ENCODE measurements around the gene WDR27. TPM values are rescaled to one million over a fixed set of nuclear protein-coding genes. Genes with fewer than 3 reads are reported as not detected.

WDR27 gene
- total and polyA plus RNA-seq, 2 donors from 2014 or later: 12.3 to 45.0 TPM

- no peak for FAIRE-seq
- no peaks in the 10 kb centered on the region for H3K27me3 ChIP-seq (ENCODE audit: control insufficient read depth, insufficient read depth, low read length)
- H3K36me3 ChIP-seq (ENCODE audit: control insufficient read depth in 2 of 3, insufficient read depth in 3 of 3, low read length in 3 of 3): peaks cover 0 to 12% (median 3%) of the 10 kb centered on the region in 3 donors
- intact Hi-C loops (cut with DNase I): no loop called here
- H3K4me3 ChIP-seq (ENCODE audit: low read length in 3 of 3): no peak overlapping the region
- H3K4me1 ChIP-seq (ENCODE audit: control insufficient read depth in 2 of 3, insufficient read depth in 2 of 3, low read depth in 1 of 3, low read length in 3 of 3): peaks cover 0 to 5% (median 5%) of the 10 kb centered on the region in 3 donors
- no peak for TF ChIP-seq CTCF (IDR thresholded peaks at IDR 0.05; ENCODE audit: borderline replicate concordance, extremely low read depth, insufficient read depth)
- DNase-seq: no peak
- no peak overlapping the region for H3K9ac ChIP-seq (ENCODE audit: low read length in 3 of 3)
- no peaks in the 10 kb centered on the region for H3K9me3 ChIP-seq (ENCODE audit: control insufficient read depth in 2 of 3, insufficient read depth in 1 of 3, low read length in 3 of 3)
- no peak overlapping the region for H3K27ac ChIP-seq (ENCODE audit: low read depth in 2 of 2, low read length in 2 of 2)
These were observed 26.8 kb downstream of the WDR27 start for GRCh38 chr6:169675011-169675410.

- DNase-seq (no peak), FAIRE-seq (no peak)
- TF ChIP-seq CTCF (IDR thresholded peaks at IDR 0.05; ENCODE audit: borderline replicate concordance, extremely low read depth, insufficient read depth): no peak
- intact Hi-C loops (cut with DNase I): no loop called here
- H3K36me3 ChIP-seq (ENCODE audit: control insufficient read depth in 2 of 3, insufficient read depth in 3 of 3, low read length in 3 of 3): peaks cover 0 to 17% (median 8%) of the 10 kb centered on the region in 3 donors
- no peaks in the 10 kb centered on the region for H3K4me1 ChIP-seq (ENCODE audit: control insufficient read depth in 2 of 3, insufficient read depth in 2 of 3, low read depth in 1 of 3, low read length in 3 of 3)
- no peak overlapping the region for H3K27ac ChIP-seq (ENCODE audit: low read depth in 2 of 2, low read length in 2 of 2)
- no peaks in the 10 kb centered on the region for H3K9me3 ChIP-seq (ENCODE audit: control insufficient read depth in 2 of 3, insufficient read depth in 1 of 3, low read length in 3 of 3)
- H3K9ac ChIP-seq (ENCODE audit: low read length in 3 of 3): no peak overlapping the region
- H3K4me3 ChIP-seq (ENCODE audit: low read length in 3 of 3): no peak overlapping the region
- H3K27me3 ChIP-seq (ENCODE audit: control insufficient read depth, insufficient read depth, low read length): no peaks in the 10 kb centered on the region
These were observed 30.3 kb downstream of the WDR27 start for GRCh38 chr6:169671563-169671962.

GRCh38 chr6:169669889-169670288 is 31.9 kb downstream of the WDR27 start:
- H3K27ac ChIP-seq (ENCODE audit: low read depth in 2 of 2, low read length in 2 of 2): peak overlapping the region in 1 of 2 donors; percentile 61
- H3K4me1 ChIP-seq (ENCODE audit: control insufficient read depth in 2 of 3, insufficient read depth in 2 of 3, low read depth in 1 of 3, low read length in 3 of 3): no peaks in the 10 kb centered on the region
- no peak overlapping the region for H3K4me3 ChIP-seq (ENCODE audit: low read length in 3 of 3)
- FAIRE-seq (no peak), DNase-seq (peak in 1 of 5 donors; percentile 29)
- peaks cover 0 to 20% (median 8%) of the 10 kb centered on the region in 3 donors for H3K36me3 ChIP-seq (ENCODE audit: control insufficient read depth in 2 of 3, insufficient read depth in 3 of 3, low read length in 3 of 3)
- H3K27me3 ChIP-seq (ENCODE audit: control insufficient read depth, insufficient read depth, low read length): no peaks in the 10 kb centered on the region
- intact Hi-C loops (cut with DNase I): no loop called here
- H3K9ac ChIP-seq (ENCODE audit: low read length in 3 of 3): no peak overlapping the region
- H3K9me3 ChIP-seq (ENCODE audit: control insufficient read depth in 2 of 3, insufficient read depth in 1 of 3, low read length in 3 of 3): no peaks in the 10 kb centered on the region
- no peak for TF ChIP-seq CTCF (IDR thresholded peaks at IDR 0.05; ENCODE audit: borderline replicate concordance, extremely low read depth, insufficient read depth)

GRCh38 chr6:169669147-169669546 is 32.7 kb downstream of the WDR27 start:
- no peak for DNase-seq
- H3K4me3 ChIP-seq (ENCODE audit: low read length in 3 of 3): no peak overlapping the region
- FAIRE-seq: no peak
- peak overlapping the region in 1 of 2 donors; percentile 61 for H3K27ac ChIP-seq (ENCODE audit: low read depth in 2 of 2, low read length in 2 of 2)
- no peak overlapping the region for H3K9ac ChIP-seq (ENCODE audit: low read length in 3 of 3)
- TF ChIP-seq CTCF (IDR thresholded peaks at IDR 0.05; ENCODE audit: borderline replicate concordance, extremely low read depth, insufficient read depth): no peak
- no peaks in the 10 kb centered on the region for H3K27me3 ChIP-seq (ENCODE audit: control insufficient read depth, insufficient read depth, low read length)
- peaks cover under 1 to 21% (median 8%) of the 10 kb centered on the region in 3 donors for H3K36me3 ChIP-seq (ENCODE audit: control insufficient read depth in 2 of 3, insufficient read depth in 3 of 3, low read length in 3 of 3)
- no peaks in the 10 kb centered on the region for H3K4me1 ChIP-seq (ENCODE audit: control insufficient read depth in 2 of 3, insufficient read depth in 2 of 3, low read depth in 1 of 3, low read length in 3 of 3)
- intact Hi-C loops (cut with DNase I): no loop called here
- no peaks in the 10 kb centered on the region for H3K9me3 ChIP-seq (ENCODE audit: control insufficient read depth in 2 of 3, insufficient read depth in 1 of 3, low read length in 3 of 3)

All from kidney (tissue), 14 donors.